SU-DHL-6 (cell line): ENCODE results near the gene CATSPERB.
"Not testable (repeated sequence)": the region's sequence is repeated elsewhere in the genome, so short reads cannot be mapped to it uniquely, and the experiment has no call there.

Source experiments
- H2AFZ ChIP-seq: fragments of 200-600 bp; sonication (generic); 2 replicates; pipeline ENCODE4 v1.6.1; 2014; ENCODE audit warnings: low read depth, mild to moderate bottlenecking, moderate library complexity, mixed read lengths, antibody characterized with exemption, low read length; ENCODE audit not compliant: severe bottlenecking
- H3F3A ChIP-seq: fragments of 200-600 bp; shearing (Covaris generic); 2 replicates; pipeline ENCODE4 v1.6.0; 2016; ENCODE audit warnings: antibody characterized with exemption, mild to moderate bottlenecking; ENCODE audit not compliant: insufficient read depth
- H3K27ac ChIP-seq: fragments of 200-600 bp; sonication (generic); 2 replicates; pipeline ENCODE4 v1.5.1; 2016; ENCODE audit warnings: low read depth, mild to moderate bottlenecking, low read length, moderate library complexity, mixed read lengths
- H3K27me3 ChIP-seq: fragments of 200-600 bp; sonication (generic), shearing (Covaris generic); 2 replicates; pipeline ENCODE4 v1.6.0; 2014; ENCODE audit warnings: mild to moderate bottlenecking, low read length
- H3K36me3 ChIP-seq: fragments of 200-600 bp; sonication (generic); 2 replicates; pipeline ENCODE4 v1.6.1; 2014; ENCODE audit warnings: mild to moderate bottlenecking, low read length, mixed read lengths
- H3K4me2 ChIP-seq: fragments of 300-600, 200-600 bp; shearing (Covaris generic), sonication (generic); 2 replicates; pipeline ENCODE4 v1.6.0; 2014; ENCODE audit warnings: low read length, low read depth, mild to moderate bottlenecking; ENCODE audit not compliant: poor library complexity, severe bottlenecking
- H3K4me3 ChIP-seq: fragments of 200-600 bp; sonication (generic); 2 replicates; pipeline ENCODE4 v1.5.1; 2014; ENCODE audit warnings: antibody characterized with exemption, low read length, mild to moderate bottlenecking, mixed read lengths; ENCODE audit not compliant: insufficient read depth, poor library complexity, severe bottlenecking
- H3K79me2 ChIP-seq: fragments of 200-600 bp; sonication (generic); 2 replicates; pipeline ENCODE4 v1.6.1; 2014; ENCODE audit warnings: mild to moderate bottlenecking, low read length, moderate library complexity; ENCODE audit not compliant: insufficient read depth
- H3K9ac ChIP-seq: fragments of 200-600 bp; sonication (generic); 2 replicates; pipeline ENCODE4 v1.7.0; 2014; ENCODE audit warnings: mild to moderate bottlenecking, low read length
- H3K9me2 ChIP-seq: fragments of 200-600 bp; sonication (generic); replicated peaks from 2 replicates; pipeline ENCODE4 v1.6.1; 2014; ENCODE audit warnings: low read length; ENCODE audit not compliant: insufficient read depth
- H3K9me3 ChIP-seq: fragments of 200-600 bp; sonication (generic); 2 replicates; pipeline ENCODE4 v1.6.1; 2014; ENCODE audit warnings: low read length, mixed read lengths; ENCODE audit not compliant: insufficient read depth
- H4K20me1 ChIP-seq: fragments of 200-600 bp; sonication (generic); 2 replicates; pipeline ENCODE4 v1.6.1; 2014; ENCODE audit warnings: low read depth, mild to moderate bottlenecking, antibody characterized with exemption, low read length, moderate library complexity, mixed read lengths
- EZH2phosphoT487 ChIP-seq: fragments of 200-600 bp; sonication (generic), shearing (Covaris generic); conservative IDR thresholded peaks from 2 replicates; pipeline ENCODE4 v1.6.1; 2018; ENCODE audit warnings: mild to moderate bottlenecking, antibody characterized with exemption, low read length, moderate library complexity, mixed read lengths
- TF ChIP-seq, protein P1 (sequence below): fragments of 200-600 bp; sonication (generic); IDR thresholded peaks from one replicate; pipeline ENCODE4 v1.5.1; 2017; ENCODE audit warnings: antibody characterized with exemption, mild to moderate bottlenecking, low read length, moderate library complexity; ENCODE audit not compliant: insufficient read depth, poor library complexity, severe bottlenecking

CATSPERB gene

DNA sequence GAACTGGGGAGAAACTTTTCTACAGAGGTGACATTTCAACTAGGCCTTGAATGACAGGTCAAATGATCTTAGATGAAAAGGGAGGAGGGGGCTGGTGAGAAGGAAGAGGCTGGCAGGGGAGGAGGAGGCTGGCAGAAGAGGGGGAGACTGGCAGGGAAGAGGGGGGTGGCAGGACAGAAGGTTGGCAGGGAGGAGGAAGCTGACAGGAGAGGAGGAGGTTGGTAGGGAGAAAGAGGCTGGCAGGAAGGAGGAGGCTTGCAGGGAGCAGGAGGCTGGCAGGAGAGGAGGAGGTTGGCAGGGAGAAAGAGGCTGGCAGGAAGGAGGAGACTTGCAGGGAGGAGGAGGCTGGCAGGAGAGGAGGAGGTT lies 158.4 kb downstream of the CATSPERB start:
- no peaks in the 10 kb centered on the region for H3K79me2 ChIP-seq
- H3K36me3 ChIP-seq: no peaks in the 10 kb centered on the region
- no peaks in the 10 kb centered on the region for H3K9me2 ChIP-seq
- no peaks in the 10 kb centered on the region for H3K9me3 ChIP-seq
- no peak overlapping the region for H2AFZ ChIP-seq
- no peak overlapping the region for H3K4me2 ChIP-seq
- H3K4me3 ChIP-seq: no peak overlapping the region
- H3K27me3 ChIP-seq: no peaks in the 10 kb centered on the region
- H4K20me1 ChIP-seq: no peaks in the 10 kb centered on the region
- H3K27ac ChIP-seq: no peak overlapping the region
- no peak overlapping the region for H3K9ac ChIP-seq
- no peaks in the 10 kb centered on the region for H3F3A ChIP-seq
- no peak for TF ChIP-seq EZH2phosphoT487
- TF ChIP-seq, protein P1, sequence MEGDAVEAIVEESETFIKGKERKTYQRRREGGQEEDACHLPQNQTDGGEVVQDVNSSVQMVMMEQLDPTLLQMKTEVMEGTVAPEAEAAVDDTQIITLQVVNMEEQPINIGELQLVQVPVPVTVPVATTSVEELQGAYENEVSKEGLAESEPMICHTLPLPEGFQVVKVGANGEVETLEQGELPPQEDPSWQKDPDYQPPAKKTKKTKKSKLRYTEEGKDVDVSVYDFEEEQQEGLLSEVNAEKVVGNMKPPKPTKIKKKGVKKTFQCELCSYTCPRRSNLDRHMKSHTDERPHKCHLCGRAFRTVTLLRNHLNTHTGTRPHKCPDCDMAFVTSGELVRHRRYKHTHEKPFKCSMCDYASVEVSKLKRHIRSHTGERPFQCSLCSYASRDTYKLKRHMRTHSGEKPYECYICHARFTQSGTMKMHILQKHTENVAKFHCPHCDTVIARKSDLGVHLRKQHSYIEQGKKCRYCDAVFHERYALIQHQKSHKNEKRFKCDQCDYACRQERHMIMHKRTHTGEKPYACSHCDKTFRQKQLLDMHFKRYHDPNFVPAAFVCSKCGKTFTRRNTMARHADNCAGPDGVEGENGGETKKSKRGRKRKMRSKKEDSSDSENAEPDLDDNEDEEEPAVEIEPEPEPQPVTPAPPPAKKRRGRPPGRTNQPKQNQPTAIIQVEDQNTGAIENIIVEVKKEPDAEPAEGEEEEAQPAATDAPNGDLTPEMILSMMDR: no peak

DNA sequence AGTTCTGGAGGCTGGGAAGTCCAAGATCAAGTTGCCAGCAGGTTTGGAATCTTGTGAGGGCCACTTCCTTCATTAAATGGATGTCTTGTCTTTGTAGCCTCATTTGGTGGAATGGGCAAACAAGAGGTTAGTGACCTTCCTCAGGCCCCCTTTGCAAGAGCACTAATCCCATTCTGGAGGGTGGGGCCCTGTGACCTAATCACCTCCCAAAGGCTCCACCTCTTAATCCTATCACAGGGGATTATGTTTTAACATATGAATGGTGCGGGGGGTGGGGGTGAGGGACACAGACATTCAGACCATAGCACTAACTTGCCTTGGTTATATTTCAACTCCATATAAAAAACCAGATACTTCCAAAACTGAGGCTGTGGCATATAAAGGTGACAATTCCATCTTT lies 161.9 kb downstream of the CATSPERB start:
- H3K27ac ChIP-seq: no peak overlapping the region
- H3K9me2 ChIP-seq: no peaks in the 10 kb centered on the region
- no peaks in the 10 kb centered on the region for H3K79me2 ChIP-seq
- H3K9ac ChIP-seq: no peak overlapping the region
- H3K36me3 ChIP-seq: no peaks in the 10 kb centered on the region
- H2AFZ ChIP-seq: no peak overlapping the region
- TF ChIP-seq, protein P1: no peak
- TF ChIP-seq EZH2phosphoT487: no peak
- no peaks in the 10 kb centered on the region for H4K20me1 ChIP-seq
- no peak overlapping the region for H3K4me2 ChIP-seq
- H3K9me3 ChIP-seq: no peaks in the 10 kb centered on the region
- H3F3A ChIP-seq: no peaks in the 10 kb centered on the region
- no peak overlapping the region for H3K4me3 ChIP-seq
- no peaks in the 10 kb centered on the region for H3K27me3 ChIP-seq

DNA sequence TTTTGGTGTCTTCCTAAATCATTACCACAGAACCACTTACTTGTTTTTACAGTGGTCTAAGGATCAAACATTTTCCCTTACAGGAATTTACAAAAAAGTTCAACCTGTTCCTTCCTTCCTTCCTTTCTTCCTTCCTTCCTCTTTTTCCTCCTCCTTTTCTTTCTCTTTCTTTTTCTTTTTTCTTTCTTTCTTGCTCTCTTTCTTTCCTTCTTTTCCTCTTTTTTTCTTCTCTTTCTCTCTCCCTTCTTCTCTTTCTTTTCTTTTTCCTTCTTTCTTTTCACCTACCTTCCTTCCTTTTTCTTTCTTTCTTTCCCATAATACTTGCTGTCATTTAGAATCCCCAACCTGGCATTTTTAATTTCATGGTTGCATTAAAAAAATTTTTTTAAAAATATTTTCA lies 162.6 kb downstream of the CATSPERB start:
- Histone ChIP-seq H3K79me2 (no peaks in the 10 kb centered on the region), H3K27ac (no peak overlapping the region), H3K9me3 (no peaks in the 10 kb centered on the region), H3K36me3 (no peaks in the 10 kb centered on the region), H3K27me3 (no peaks in the 10 kb centered on the region), H3K9ac (no peak overlapping the region), H3K4me3 (no peak overlapping the region), H3F3A (no peaks in the 10 kb centered on the region), H3K9me2 (no peaks in the 10 kb centered on the region), H2AFZ (no peak overlapping the region), H4K20me1 (no peaks in the 10 kb centered on the region), H3K4me2 (no peak overlapping the region)
- TF ChIP-seq, protein P1: no peak
- no peak for TF ChIP-seq EZH2phosphoT487

DNA sequence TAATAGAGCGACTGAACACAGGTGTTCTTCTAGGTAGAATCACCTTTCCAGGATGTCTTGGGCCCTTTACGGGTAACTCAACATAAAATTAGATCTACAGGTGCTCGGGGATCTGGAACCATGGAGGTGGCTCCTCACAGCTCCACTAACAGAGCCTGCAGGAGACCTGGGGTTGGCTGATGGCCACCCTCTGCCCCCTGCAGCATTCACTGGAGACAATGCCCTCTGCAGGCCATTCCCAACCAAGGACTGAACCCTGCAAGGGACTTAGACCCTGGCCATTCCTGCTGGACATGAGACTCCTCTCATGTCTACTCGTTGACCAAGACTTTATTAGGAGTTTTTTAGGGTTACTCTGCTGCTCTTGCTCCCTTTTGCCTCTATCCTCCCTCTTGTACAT lies 163.3 kb downstream of the CATSPERB start:
- Histone ChIP-seq H3K9me3 (no peaks in the 10 kb centered on the region), H3K27ac (no peak overlapping the region), H3F3A (no peaks in the 10 kb centered on the region)

DNA sequence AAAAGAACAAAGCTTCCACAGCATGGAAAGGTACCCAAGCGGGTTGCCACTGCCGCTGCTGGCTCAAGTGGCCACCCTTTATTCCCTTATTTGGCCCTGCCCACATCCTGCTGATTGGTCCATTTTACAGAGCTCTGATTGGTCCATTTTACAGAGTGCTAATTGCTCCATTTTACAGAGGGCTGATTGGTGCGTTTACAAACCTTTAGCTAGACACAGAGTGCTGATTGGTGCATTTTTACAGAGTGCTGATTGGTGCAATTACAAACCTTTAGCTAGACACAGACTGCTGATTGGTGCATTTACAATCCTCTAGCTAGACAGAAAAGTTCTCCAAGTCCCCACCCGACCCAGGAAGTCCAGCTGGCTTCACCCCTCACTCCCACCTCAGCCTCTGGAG lies 164.1 kb downstream of the CATSPERB start:
- H4K20me1 ChIP-seq, H3K9me2 ChIP-seq, H3K27me3 ChIP-seq, H3K9ac ChIP-seq, H2AFZ ChIP-seq, H3K4me2 ChIP-seq, H3K27ac ChIP-seq, H3K4me3 ChIP-seq, H3K9me3 ChIP-seq, H3K36me3 ChIP-seq, H3K79me2 ChIP-seq, H3F3A ChIP-seq: not testable (repeated sequence)

More for the DNA sequence above, 163.3 kb downstream of the CATSPERB start:
- H4K20me1 ChIP-seq: no peaks in the 10 kb centered on the region
- no peaks in the 10 kb centered on the region for H3K79me2 ChIP-seq
- H3K36me3 ChIP-seq: no peaks in the 10 kb centered on the region
- no peak overlapping the region for H3K4me2 ChIP-seq
- no peak overlapping the region for H3K4me3 ChIP-seq
- H2AFZ ChIP-seq: no peak overlapping the region
- no peaks in the 10 kb centered on the region for H3K27me3 ChIP-seq
- H3K9me2 ChIP-seq: no peaks in the 10 kb centered on the region
- no peak overlapping the region for H3K9ac ChIP-seq
- TF ChIP-seq, protein P1: no peak
- no peak for TF ChIP-seq EZH2phosphoT487
